ENCODE results near the gene IFNGR2.
A peak's percentile ranks its signal among the peaks of the same experiment; 100 is the strongest.
"Not testable (repeated sequence)": the region's sequence is repeated elsewhere in the genome, so short reads cannot be mapped to it uniquely, and the experiment has no call there.

Gene IFNGR2

DNA sequence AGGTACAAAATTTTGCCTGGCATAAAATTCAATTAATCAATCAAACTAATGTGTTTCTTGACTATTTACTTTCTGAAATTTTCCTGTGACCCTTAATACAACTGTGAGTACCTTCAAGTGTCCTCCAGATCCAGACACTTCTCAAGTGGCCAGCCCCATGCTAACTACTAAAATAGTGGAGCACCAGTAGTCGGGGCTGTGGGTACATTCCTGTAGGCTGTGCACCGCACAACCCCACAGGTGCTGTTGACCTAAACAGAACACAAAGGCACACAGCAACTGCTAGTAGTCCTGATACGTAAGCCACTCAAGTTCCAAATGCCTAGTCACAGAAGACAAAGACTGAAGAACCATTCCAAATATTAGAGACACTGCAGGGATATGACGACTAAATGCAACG lies 40.0 kb downstream of the IFNGR2 start:
- DNase-seq = no peak

GRCh38 chr21:33444499-33444898 lies 41.3 kb downstream of the IFNGR2 start:
- no peak for DNase-seq

GRCh38 chr21:33446620-33447019 lies 43.4 kb downstream of the IFNGR2 start:
- DNase-seq = not testable (repeated sequence)

- no peak for DNase-seq
Measured at GRCh38 chr21:33449616-33450015, 46.4 kb downstream of the IFNGR2 start.

DNA sequence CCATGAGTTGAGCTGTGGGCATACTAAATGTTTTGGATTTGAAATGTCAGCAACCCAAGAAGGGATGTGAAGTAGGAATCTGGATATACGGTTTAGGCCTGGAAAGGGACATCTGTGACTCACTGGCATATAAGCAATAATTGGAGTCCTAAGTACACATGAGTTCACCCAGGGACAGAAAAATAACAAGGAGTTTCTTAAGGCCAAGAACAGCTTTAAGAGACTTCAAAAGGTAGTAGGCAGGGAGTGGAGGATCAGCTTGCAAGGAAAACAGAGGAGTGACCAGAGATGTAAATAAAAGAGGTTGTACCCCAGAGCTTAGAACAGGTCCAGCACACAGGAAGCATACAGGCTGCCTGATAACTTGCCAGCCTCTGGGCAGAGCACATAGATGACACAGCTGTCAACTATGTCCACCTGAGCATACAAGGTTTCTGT lies 48.4 kb downstream of the IFNGR2 start:
- DNase-seq = no peak

DNA sequence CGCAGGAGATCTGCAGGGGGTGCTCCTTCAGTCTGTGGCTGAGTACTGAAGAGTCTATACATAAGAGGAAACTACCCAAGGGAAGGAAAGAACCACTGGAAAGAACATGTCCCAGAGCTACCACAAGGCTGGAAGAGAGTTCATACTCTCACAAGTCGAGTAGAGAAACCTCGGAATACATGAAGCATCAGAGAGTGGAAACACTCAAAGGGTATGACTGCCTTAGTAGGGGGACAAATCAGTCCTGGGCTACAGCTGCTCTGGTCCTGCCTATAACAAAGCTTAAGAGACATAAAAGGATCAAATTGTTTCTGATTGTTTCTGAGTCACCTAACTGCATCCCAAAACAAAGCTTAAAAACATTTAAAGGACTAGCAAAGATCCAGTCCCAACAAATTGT lies 49.1 kb downstream of the IFNGR2 start:
- DNase-seq = no peak

GRCh38 chr21:33455686-33456446 lies 52.7 kb downstream of the IFNGR2 start:
- peak; percentile 43 for DNase-seq

- DNase-seq = no peak
Measured at GRCh38 chr21:33458861-33459260, 55.6 kb downstream of the IFNGR2 start.

DNA sequence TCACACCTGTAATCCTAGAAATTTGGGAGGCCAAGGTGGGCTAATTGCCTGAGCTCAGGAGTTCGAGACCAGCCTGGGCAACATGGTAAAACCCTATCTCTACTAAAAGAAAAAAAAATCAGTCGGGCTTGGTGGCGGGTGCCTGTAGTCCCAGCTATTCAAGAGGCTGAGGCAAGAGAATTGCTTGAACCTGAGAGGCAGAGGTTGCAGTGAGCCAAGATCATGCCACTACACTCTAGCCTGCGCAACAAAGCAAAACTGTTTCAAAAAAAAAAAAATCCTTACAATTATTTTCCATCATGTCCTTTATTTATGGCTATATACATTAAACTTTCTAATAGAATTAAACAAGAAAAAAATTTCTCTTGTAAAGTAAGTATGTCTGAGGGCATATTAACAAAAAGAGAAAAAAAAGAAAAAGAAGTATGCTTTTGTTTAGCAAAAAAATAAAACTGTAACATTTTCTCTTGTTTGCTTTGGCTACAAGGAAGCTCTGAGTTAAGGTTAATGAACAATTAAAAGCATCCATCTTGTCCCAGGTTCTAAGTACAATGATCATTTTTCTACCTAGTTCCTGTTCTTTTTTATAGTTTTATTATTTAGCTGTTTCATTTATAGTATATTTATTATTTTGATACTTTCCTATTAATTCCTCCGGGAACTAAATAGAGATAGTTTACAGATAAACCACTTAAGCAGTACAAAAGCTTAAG lies 58.5 kb downstream of the IFNGR2 start:
- DNase-seq = no peak

DNA sequence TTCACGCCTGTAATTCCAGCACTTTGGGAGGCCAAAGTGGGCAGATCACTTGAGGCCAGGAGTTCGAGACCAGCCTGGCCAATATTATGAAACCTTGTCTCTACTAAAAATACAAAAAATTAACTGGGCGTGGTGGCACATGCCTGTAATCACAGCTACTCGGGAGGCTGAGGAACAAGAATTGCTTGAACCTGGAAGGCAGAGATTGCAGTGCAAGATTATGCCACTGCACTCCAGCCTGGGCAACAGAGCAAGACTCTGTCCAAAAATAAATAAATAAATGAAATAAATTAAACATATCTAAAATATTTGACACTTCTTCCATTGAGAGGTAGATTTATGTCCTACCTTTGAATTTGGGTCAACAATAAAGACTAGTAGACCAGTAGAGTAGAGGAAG lies 66.0 kb downstream of the IFNGR2 start:
- not testable (repeated sequence) for DNase-seq

DNA sequence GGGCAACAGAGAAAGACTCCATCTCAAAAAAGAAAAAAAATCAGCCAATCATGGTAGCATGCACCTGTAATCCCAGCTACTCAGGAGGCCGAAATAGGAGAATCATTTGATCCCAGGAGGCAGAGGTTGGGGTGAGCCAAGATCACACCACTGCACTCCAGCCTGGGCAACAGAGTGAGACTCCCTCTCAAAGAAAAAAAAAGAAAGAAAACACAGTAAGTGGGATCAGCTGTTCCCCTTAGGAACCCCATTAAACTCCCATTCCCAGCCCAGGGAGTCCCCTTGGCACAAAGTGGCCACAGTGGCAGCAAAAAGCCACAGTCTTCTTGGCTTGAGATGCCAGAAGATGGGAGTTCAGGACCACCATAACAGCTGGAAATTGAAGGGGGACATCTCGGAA lies 67.5 kb downstream of the IFNGR2 start:
- no peak for DNase-seq

GRCh38 chr21:33473344-33473743 lies 70.1 kb downstream of the IFNGR2 start:
- DNase-seq = no peak

- no peak for DNase-seq
Measured at GRCh38 chr21:33477066-33477465, 73.9 kb downstream of the IFNGR2 start.

- no peak for DNase-seq
Measured at GRCh38 chr21:33478182-33478581, 75.0 kb downstream of the IFNGR2 start.

GRCh38 chr21:33478935-33479678 lies 75.9 kb downstream of the IFNGR2 start:
- DNase-seq = peak; percentile 67

DNA sequence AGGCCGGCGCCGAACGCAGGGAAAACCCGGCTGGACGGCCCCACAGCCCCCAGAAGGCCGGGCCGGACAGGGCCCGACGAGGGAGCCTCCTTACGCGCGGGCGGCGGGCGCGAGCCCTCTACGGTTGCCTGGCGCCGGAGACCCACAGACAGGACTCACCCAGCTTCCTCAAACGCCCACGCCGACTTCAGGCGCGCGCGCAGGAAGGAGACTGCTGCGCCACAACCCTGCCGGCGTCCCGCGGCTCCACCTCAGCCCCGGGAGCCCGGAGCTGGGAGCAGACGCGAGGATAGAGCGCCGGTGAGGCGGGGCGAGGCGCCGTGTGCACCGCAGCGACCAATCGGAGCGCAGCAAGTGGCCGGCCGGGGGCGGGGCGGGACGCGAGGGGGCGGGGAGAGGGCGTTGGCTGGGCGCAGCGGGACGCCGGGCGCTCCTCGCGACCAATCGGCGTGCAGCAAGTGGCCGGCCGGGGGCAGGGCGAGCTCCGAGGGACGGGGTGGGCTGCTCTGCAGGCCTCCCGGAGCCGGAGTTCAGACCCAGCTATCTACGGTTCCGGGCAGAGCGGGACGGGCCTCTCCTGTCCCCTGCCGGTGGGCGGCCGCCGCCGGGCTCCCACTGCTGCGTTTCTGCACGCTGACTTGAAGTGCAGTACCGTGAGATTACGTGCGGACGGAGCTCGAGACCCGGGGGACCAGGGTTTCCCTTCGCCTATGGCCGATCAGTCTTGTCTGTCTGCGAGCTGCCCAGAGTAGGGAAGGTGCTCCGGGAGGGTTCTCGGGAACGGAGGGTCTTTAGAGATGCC lies 76.7 kb downstream of the IFNGR2 start, which contains the start of gene TMEM50B:
TMEM50B (minus strand) TSS at position 296 of the 802 bp plus-strand sequence. CDS start 11,089 bp downstream, outside the sequence.
- DNase-seq = peak; percentile 100

DNA sequence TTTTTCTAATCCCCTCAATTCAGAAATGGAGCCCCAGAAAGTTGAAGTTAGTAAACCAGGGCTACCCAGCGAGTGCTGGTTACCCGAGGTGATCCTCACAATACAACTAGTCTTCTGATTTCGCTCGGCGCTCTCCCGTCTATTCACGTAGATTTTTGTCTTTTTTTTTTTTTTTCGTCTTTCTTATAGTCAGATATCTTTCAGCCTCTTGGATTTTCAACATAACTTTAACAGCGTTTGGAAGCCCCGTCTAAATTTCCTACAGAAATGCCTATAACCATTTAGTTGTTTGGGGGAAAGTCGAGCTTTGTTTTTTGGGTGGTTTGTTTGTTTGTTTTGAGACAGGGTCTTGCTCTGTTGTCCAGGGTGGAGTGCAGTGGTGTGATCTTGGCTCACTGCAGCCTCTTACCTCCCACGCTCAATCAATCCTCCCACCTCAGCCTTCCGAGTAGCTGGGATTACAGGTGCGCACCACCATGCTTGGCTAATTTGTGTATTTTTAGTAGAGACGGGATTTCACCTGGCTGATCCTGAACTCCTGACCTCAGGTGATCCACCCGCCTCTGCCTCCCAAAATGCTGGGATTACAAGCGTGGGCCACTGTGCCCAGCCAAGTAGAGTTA lies 77.4 kb downstream of the IFNGR2 start:
- DNase-seq = no peak

DNA sequence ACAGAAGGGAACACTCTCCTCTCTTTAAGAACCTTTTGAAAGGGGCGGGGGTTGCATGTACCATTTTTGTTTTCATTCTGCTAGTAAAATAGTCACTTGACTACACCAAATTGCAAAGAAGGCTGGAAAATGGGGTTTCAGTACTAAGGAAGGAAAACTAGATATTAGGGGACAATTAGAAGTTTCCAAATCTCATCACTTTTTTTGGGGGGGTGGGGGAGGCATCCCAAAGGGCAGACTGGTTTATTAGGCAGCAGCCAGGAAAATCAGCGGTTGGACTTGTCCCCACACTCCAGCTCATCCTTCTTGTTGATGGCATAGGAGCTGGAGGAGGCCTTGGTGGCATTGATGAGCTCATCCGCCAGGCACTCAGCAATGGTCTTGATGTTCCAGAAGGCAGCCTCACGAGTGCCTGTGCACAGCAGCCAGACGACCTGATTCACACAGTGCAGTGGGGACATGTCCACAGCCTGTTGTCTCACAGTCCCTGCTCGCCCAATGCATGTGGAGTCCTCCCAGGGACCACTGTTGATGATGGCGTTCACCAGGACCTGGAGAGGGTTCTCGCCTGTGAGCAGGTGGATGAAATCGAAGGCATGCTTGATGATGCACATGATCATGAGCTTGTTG lies 78.2 kb downstream of the IFNGR2 start:
- no peak for DNase-seq
